Stomach (tissue), 9 donors: ENCODE data around the gene DCBLD2. TPM values are rescaled to one million over a fixed set of nuclear protein-coding genes. Genes with fewer than 3 reads are reported as not detected.

Experiments
- DNase-seq, 2 donors: peaks; one replicate each; pipeline versions ENCODE4 v3.0.0 to v3.0.0-alpha.2; 2013 to 2019
- H3K27ac ChIP-seq, 5 donors: fragments of 200-600 bp in 4 of 5; sonication (generic) in 4 of 5; one replicate each; pipeline ENCODE4 v1.5.1; 2013 to 2019; ENCODE audit warnings: mild to moderate bottlenecking in 1 of 5, moderate library complexity in 1 of 5
- H3K27me3 ChIP-seq, 3 donors: fragments of 200-600 bp; sonication (generic); one replicate each; pipeline ENCODE4 v1.5.1; 2017 to 2019; ENCODE audit warnings: mixed run types in 1 of 3
- H3K36me3 ChIP-seq, 4 donors: fragments of 200-600 bp; sonication (generic); 1 replicate in 3 of 4; 2 replicates in 1 of 4; pipeline ENCODE4 v1.5.1; 2016 to 2019
- H3K4me1 ChIP-seq, 4 donors: fragments of 200-600 bp; sonication (generic); one replicate each; pipeline ENCODE4 v1.5.1; 2016 to 2019
- H3K4me3 ChIP-seq, 4 donors: fragments of 200-600 bp; sonication (generic) in 3 of 4; one replicate each; pipeline ENCODE4 v1.5.1; 2016 to 2019; ENCODE audit warnings: mild to moderate bottlenecking in 1 of 4
- H3K9me3 ChIP-seq, 4 donors: fragments of 200-600 bp; sonication (generic); one replicate each; pipeline ENCODE4 v1.5.1; 2016 to 2019
- EP300 ChIP-seq: sonication (generic); formaldehyde crosslinking; IDR thresholded peaks from one replicate; pipeline ENCODE4 v1.6.1; 2017; ENCODE audit warnings: antibody characterized with exemption
- POLR2A ChIP-seq, 4 donors: fragments of 450-650 bp; IDR thresholded peaks; one replicate each; pipeline ENCODE4 v1.6.1; 2016; ENCODE audit warnings: antibody characterized with exemption in 4 of 4, control low read depth in 2 of 4, mild to moderate bottlenecking in 1 of 4, moderate library complexity in 1 of 4
- POLR2AphosphoS5 ChIP-seq, 3 donors: sonication (generic); formaldehyde crosslinking; IDR thresholded peaks; one replicate each; pipeline ENCODE4 v1.6.1; 2016; ENCODE audit warnings: antibody characterized with exemption in 3 of 3
- WGBS, 5 donors: extraction: QIAGEN DNeasy Blood & Tissue Kit in 3 of 5; methylation state at CpG; one replicate each; pipeline versions ENCODE4 v1.1.5 to v1.1.7; 2013 to 2018; 5-methylcytosine and 5-hydroxymethylcytosine counted together
- intact Hi-C: fragments of 100-400 bp; cut with DNase I; formaldehyde crosslinking; loops from one replicate; pipeline ENCODE4 v1.15.1; 2023; ENCODE audit warnings: low total_unique reads
- polyA plus RNA-seq, 3 donors: library from polyadenylated mRNA; stranded (reverse); fragments of 200-250 nt; gene quantifications; one replicate each; pipeline ENCODE4 v1.2.3, GENCODE V29; 2013
- total RNA-seq, 5 donors: library from RNA; depleted of rRNA; stranded (reverse); fragments of >200 nt; gene quantifications; one replicate each; pipeline versions ENCODE4 v1.1.0 to v1.2.3, GENCODE V29; 2014 to 2016
- TF ChIP-seq, protein P1 (sequence below), 7 experiments: fragments of 450-650 bp in 4 of 7; fragments of 200-600 bp in 3 of 7; sonication (generic) in 3 of 7; IDR thresholded peaks; one replicate each; pipeline ENCODE4 v1.5.1; 2016 to 2019; ENCODE audit warnings: antibody characterized with exemption in 7 of 7, control low read depth in 2 of 7, mild to moderate bottlenecking in 1 of 7
- donor health status: healthy with polysubstance abuse.
- donor health status: Bipolar disorder and iron deficiency.
- donor health status: healthy.

The DCBLD2 gene
- total and polyA plus RNA-seq, 8 donors: 2.3 to 77.1 (median 29.6) TPM

DNA sequence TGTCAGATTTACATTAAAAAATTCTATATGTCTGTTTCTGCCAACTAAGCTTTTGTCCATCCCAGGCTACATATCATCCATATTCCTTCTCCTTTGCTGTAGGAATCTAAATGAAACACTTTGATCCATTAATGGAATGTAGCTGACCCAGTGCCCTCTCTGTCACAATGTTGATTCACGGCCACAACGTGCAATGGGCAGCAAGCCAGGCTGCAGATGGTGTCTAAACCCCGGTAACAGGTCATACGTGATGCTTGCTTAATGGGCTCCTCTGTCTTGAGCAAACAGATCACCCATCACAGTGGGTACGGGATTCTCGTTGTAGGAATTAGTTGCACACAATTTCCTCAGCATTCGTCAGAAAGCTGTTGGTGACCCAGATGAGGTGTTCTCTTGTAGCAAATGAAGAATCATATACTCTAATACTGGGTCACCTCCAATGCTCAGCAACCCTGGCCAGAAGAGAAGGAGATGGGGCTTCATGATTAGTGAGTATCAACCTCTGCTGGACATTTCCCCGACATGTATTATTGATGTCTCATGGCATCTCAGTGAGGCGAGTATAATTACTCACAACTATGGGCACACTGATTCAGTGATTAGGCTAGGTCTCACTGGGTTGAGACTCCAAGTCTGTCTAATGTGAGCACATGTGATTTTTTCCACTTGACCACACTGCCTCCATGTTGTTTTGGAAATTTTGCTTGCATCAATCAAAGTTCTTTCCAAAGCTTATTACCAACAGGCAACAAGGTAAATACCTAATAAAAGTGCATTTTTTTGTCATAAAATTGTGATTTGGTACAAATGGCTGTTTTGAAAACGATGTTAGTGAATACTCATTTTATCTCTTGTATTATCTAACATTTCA is 12.9 kb upstream of the DCBLD2 start:
- no peak overlapping the region for H3K27ac ChIP-seq
- no peaks in the 10 kb centered on the region for H3K4me1 ChIP-seq
- TF ChIP-seq EP300 (no peak), POLR2AphosphoS5 (IDR thresholded peaks at IDR 0.05) (no peak)
- peak in 1 of 2 donors; percentile 49 for DNase-seq
- H3K27me3 ChIP-seq: no peaks in the 10 kb centered on the region
- 53 to 60% (median 56%) methylated on average over 10 of the region's 10 CpGs for WGBS, 5 donors
- H3K36me3 ChIP-seq: no peaks in the 10 kb centered on the region
- intact Hi-C loops: no loop called here
- H3K4me3 ChIP-seq: no peak overlapping the region
- H3K9me3 ChIP-seq: peaks cover 0 to 9% (median under 1%) of the 10 kb centered on the region in 4 donors

DNA sequence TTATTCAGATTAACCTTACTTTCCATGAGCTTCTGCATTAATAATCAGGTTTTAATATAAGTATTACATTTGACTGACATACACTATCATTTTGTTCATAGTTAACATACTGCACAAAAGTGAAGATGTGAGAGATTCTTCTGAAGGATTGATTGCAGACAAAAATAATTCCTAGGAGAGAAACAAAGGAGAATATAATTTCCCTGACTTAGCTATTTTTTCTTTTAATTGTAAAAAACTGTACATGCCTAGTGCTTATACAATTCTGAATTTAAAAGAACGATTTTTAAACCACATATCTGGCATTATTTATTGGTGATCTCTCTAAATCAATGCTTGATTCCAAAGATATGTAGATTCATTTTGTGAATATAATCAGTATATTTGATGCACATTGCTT is 11.0 kb upstream of the DCBLD2 start:
- WGBS, 5 donors: 64 to 86% (median 76%) methylated on average over 1 of the region's 1 CpG
- Histone ChIP-seq H3K27me3 (no peaks in the 10 kb centered on the region), H3K9me3 (peaks cover 0 to 20% (median 10%) of the 10 kb centered on the region in 4 donors), H3K4me3 (no peak overlapping the region), H3K36me3 (no peaks in the 10 kb centered on the region), H3K4me1 (no peaks in the 10 kb centered on the region), H3K27ac (no peak overlapping the region)
- intact Hi-C loops: no loop called here
- TF ChIP-seq EP300 (no peak), POLR2A (IDR thresholded peaks at IDR 0.05) (no peak), POLR2AphosphoS5 (IDR thresholded peaks at IDR 0.05) (no peak)
- TF ChIP-seq, protein P1, sequence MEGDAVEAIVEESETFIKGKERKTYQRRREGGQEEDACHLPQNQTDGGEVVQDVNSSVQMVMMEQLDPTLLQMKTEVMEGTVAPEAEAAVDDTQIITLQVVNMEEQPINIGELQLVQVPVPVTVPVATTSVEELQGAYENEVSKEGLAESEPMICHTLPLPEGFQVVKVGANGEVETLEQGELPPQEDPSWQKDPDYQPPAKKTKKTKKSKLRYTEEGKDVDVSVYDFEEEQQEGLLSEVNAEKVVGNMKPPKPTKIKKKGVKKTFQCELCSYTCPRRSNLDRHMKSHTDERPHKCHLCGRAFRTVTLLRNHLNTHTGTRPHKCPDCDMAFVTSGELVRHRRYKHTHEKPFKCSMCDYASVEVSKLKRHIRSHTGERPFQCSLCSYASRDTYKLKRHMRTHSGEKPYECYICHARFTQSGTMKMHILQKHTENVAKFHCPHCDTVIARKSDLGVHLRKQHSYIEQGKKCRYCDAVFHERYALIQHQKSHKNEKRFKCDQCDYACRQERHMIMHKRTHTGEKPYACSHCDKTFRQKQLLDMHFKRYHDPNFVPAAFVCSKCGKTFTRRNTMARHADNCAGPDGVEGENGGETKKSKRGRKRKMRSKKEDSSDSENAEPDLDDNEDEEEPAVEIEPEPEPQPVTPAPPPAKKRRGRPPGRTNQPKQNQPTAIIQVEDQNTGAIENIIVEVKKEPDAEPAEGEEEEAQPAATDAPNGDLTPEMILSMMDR (IDR thresholded peaks at IDR 0.05): no peak
- DNase-seq: no peak

DNA sequence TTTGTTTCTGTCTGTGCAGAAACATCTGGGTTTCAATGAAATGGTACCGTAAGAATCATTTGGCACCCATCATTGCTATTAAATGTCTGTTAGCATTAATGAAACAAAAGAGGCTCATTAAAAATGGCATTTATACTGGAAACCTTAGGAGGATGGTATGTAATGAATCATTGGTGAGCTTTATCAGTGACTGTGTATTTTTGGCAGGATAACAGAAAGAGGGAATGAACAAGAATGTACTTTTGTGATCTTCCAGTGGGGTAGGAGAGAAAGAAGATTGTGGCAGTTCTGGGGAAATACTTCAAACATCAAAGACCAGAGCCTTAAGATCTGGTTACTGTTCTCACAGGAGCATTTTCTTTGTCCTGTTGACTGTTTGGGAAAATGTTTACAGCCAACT is 4.7 kb upstream of the DCBLD2 start:
- 79 to 95% (median 92%) methylated on average over 1 of the region's 1 CpG for WGBS, 5 donors
- peaks cover 0 to 21% (median 10%) of the 10 kb centered on the region in 4 donors for H3K9me3 ChIP-seq
- no peak overlapping the region for H3K4me3 ChIP-seq
- TF ChIP-seq, protein P1 (IDR thresholded peaks at IDR 0.05): no peak
- TF ChIP-seq EP300 (no peak), POLR2A (IDR thresholded peaks at IDR 0.05) (no peak), POLR2AphosphoS5 (IDR thresholded peaks at IDR 0.05) (no peak)
- H3K27me3 ChIP-seq: no peaks in the 10 kb centered on the region
- H3K4me1 ChIP-seq: peaks cover 0 to 8% (median 4%) of the 10 kb centered on the region in 4 donors
- DNase-seq: no peak
- H3K27ac ChIP-seq: no peak overlapping the region
- intact Hi-C loops: no loop called here
- H3K36me3 ChIP-seq: no peaks in the 10 kb centered on the region

DNA sequence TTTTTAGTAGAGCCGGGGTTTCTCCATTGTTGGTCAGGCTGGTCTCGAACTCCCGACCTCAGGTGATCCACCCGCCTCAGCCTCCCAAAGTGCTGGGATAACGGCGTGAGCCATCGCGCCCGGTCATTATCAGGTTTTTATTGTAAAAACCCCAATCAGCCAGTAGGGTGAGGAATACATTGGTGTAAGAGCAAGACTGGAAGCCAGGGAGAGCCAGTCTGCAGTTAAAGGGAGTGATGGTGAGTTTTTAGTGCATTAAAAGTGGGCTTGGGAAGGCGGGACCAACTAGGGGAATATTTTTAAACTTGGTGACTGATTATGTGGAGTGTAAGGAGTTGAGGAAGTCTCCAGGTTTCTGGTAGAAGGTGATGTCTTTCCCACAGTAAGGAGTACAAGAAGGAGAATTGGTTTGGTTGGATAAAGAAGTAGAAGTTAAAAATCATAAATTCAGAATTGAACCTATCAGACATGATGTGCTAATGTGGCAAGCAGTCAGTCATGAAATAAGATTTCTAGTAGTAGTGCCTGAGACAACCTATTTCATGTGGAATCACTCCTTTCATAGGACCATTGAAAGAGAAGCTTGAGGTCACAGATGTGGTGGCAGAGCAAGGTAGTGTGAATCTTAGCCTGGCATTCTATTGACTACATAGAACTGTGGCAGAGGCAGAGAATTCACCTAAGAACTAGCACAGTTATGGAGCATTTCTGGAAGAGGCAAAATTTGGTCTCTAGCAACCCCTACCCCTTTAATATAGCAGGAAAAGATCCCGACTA is 2.4 kb upstream of the DCBLD2 start:
- no peak overlapping the region for H3K27ac ChIP-seq
- H3K4me1 ChIP-seq: peaks cover 9 to 28% (median 18%) of the 10 kb centered on the region in 4 donors
- DNase-seq: no peak
- H3K4me3 ChIP-seq: no peak overlapping the region
- intact Hi-C loops: no loop called here
- no peaks in the 10 kb centered on the region for H3K36me3 ChIP-seq
- 88 to 96% (median 94%) methylated on average over 11 of the region's 11 CpGs for WGBS, 5 donors
- peaks cover 0 to 4% (median 0%) of the 10 kb centered on the region in 3 donors for H3K27me3 ChIP-seq
- TF ChIP-seq POLR2A (IDR thresholded peaks at IDR 0.05): no peak
- TF ChIP-seq POLR2AphosphoS5 (IDR thresholded peaks at IDR 0.05): no peak
- TF ChIP-seq EP300: no peak
- TF ChIP-seq, protein P1 (IDR thresholded peaks at IDR 0.05): no peak
- peaks cover 0 to 15% (median 3%) of the 10 kb centered on the region in 4 donors for H3K9me3 ChIP-seq
